GM12864 (cell line): ENCODE results near the gene CSRP1.
A peak's percentile ranks its signal among the peaks of the same experiment; 100 is the strongest.

Experiments used
- DNase-seq: peaks from one replicate; pipeline ENCODE4 v3.0.0-alpha.2; 2011; ENCODE audit warnings: low read depth
- H3K4me3 ChIP-seq: 2 replicates; pipeline ENCODE4 v1.5.1; 2011; ENCODE audit warnings: mild to moderate bottlenecking, low read depth, low read length, control low read depth
- TF ChIP-seq, protein P1 (sequence below): IDR thresholded peaks from 2 replicates; pipeline ENCODE4 v1.5.1; 2011; ENCODE audit warnings: low read depth, mild to moderate bottlenecking, moderate library complexity, low read length, control low read depth, inconsistent platforms; ENCODE audit errors: missing control alignments

The CSRP1 gene

GRCh38 chr1:201513498-201514243, 6.7 kb upstream of the CSRP1 start:
- DNase-seq: no peak
- H3K4me3 ChIP-seq: no peak overlapping the region
- TF ChIP-seq, protein P1, sequence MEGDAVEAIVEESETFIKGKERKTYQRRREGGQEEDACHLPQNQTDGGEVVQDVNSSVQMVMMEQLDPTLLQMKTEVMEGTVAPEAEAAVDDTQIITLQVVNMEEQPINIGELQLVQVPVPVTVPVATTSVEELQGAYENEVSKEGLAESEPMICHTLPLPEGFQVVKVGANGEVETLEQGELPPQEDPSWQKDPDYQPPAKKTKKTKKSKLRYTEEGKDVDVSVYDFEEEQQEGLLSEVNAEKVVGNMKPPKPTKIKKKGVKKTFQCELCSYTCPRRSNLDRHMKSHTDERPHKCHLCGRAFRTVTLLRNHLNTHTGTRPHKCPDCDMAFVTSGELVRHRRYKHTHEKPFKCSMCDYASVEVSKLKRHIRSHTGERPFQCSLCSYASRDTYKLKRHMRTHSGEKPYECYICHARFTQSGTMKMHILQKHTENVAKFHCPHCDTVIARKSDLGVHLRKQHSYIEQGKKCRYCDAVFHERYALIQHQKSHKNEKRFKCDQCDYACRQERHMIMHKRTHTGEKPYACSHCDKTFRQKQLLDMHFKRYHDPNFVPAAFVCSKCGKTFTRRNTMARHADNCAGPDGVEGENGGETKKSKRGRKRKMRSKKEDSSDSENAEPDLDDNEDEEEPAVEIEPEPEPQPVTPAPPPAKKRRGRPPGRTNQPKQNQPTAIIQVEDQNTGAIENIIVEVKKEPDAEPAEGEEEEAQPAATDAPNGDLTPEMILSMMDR: no peak

DNA sequence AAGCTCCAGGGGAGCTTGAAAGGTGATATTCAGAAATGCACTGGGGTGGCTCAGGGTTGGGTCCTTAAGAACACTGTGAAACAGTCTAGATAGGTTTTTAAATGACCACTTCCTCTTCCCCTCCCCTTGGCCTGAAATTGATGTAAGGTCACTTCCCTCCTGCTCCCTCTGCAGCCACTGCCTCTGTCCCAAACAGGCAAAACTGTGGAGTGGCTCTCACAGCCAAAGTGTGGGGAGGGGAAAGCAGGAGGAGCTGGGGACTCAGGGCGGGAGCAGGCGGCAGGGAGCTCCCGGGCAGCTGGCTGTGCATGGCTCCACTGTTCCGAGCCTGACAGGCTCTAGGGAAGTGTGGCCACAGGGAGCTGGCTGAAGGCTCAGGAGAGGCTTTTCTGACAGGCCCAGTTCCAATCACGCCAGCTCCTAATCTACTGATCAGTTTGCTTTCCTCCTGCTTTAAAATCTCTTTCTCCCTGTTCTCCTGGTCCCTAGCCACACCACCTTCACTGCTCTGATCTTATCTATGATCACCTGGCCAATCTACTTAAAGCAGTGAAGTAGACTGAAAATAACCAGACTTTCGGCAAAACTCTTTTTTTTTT, 5.1 kb upstream of the CSRP1 start:
- H3K4me3 ChIP-seq: peak overlapping the region; percentile 23
- TF ChIP-seq, protein P1: no peak
- peak; percentile 41 for DNase-seq

GRCh38 chr1:201511396-201511940, 4.5 kb upstream of the CSRP1 start:
- H3K4me3 ChIP-seq: no peak overlapping the region
- TF ChIP-seq, protein P1: no peak
- no peak for DNase-seq

- H3K4me3 ChIP-seq: no peak overlapping the region
- TF ChIP-seq, protein P1: no peak
- no peak for DNase-seq
Observed at GRCh38 chr1:201510734-201511133, 3.8 kb upstream of the CSRP1 start.

DNA sequence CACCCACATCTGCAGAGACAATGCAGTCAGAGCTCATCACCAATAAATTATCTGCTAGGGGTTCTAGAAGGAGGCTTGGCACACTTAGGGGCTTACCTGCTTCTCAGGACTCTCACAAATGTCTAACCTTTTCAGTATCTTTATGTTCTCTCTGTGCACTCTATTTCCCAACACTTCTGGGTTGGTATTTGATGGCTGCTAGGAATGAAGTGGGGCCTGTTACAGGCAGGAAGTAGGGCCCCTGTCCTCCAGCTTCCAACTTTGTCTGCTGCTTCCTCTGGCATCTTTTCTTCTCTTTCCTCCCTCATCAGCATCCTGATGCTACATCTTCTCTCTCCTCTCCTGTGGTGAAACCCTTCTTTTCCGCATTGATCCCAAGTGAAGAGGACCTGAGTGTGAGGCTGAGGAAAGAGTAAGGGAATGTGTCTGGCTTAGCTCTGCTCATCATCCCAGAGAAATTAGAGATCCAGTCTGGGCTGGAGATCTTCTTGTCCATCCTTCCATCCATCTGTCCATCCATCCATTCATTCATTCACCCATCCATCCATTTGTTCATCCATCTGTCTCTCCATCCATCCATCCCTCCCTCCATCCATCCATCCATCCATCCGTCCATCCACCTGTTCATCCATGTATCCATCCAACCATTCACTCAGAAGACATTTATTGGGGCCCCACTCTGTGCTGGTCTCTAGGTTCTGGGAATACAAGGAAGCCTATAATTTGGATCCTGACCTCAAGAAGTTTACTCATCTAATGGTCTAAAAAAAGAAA, 2.9 kb upstream of the CSRP1 start:
- H3K4me3 ChIP-seq: no peak overlapping the region
- DNase-seq: no peak
- TF ChIP-seq, protein P1: no peak

- no peak for DNase-seq
- no peak overlapping the region for H3K4me3 ChIP-seq
- TF ChIP-seq, protein P1: no peak
Observed at GRCh38 chr1:201508809-201509208, 1.9 kb upstream of the CSRP1 start.
